CD14-positive monocyte (primary cell): Measurements from ENCODE around the gene RAB3GAP1. TPM values are rescaled to one million over a fixed set of nuclear protein-coding genes. Genes with fewer than 3 reads are reported as not detected.

Source experiments
- DNase-seq, 3 donors: peaks; one replicate each; pipeline ENCODE4 v3.0.0-alpha.2; 2011 to 2022
- H2AFZ ChIP-seq: 2 replicates; pipeline ENCODE4 v1.6.0; 2012; ENCODE audit warnings: mild to moderate bottlenecking, low read depth, low read length, inconsistent platforms; ENCODE audit not compliant: insufficient read depth, poor library complexity, severe bottlenecking
- H3K27ac ChIP-seq, 2 donors: 1 replicate in 1 of 2; 2 replicates in 1 of 2; pipeline ENCODE4 v1.5.1; 2012 to 2013; ENCODE audit warnings: low read length in 2 of 2, control low read depth in 1 of 2, inconsistent platforms in 1 of 2, low read depth in 1 of 2, mild to moderate bottlenecking in 1 of 2
- H3K27me3 ChIP-seq, 2 donors: one replicate each; pipeline versions ENCODE4 v1.6.0 to v1.6.1; 2011 to 2013; ENCODE audit warnings: low read length in 2 of 2; ENCODE audit not compliant: control insufficient read depth in 2 of 2, insufficient read depth in 2 of 2
- H3K36me3 ChIP-seq, 2 donors: replicated peaks in 1 of 2; 1 replicate in 1 of 2; 2 replicates in 1 of 2; pipeline versions ENCODE4 v1.5.1 to v1.6.1; 2012 to 2013; ENCODE audit warnings: low read length in 2 of 2, control low read depth in 1 of 2, inconsistent platforms in 1 of 2, mild to moderate bottlenecking in 1 of 2; ENCODE audit not compliant: insufficient read depth in 2 of 2, control insufficient read depth in 1 of 2
- H3K4me1 ChIP-seq, 2 donors: 1 replicate in 1 of 2; 2 replicates in 1 of 2; pipeline versions ENCODE4 v1.5.1 to v1.6.1; 2012 to 2013; ENCODE audit warnings: low read length in 2 of 2, control low read depth in 1 of 2, inconsistent platforms in 1 of 2, mild to moderate bottlenecking in 1 of 2, moderate library complexity in 1 of 2; ENCODE audit not compliant: insufficient read depth in 2 of 2, control insufficient read depth in 1 of 2
- H3K4me2 ChIP-seq: replicated peaks from 2 replicates; pipeline ENCODE3; 2012; ENCODE audit warnings: low read length, moderate library complexity, mild to moderate bottlenecking; ENCODE audit not compliant: poor library complexity, severe bottlenecking; ENCODE audit errors: extremely low read depth
- H3K4me3 ChIP-seq, 3 experiments: fragments of 200-600 bp in 1 of 3; sonication (generic) in 1 of 3; replicated peaks in 1 of 3; 1 replicate in 2 of 3; 2 replicates in 1 of 3; pipeline ENCODE4 v1.5.1; 2011 to 2013; ENCODE audit warnings: low read length in 3 of 3, mild to moderate bottlenecking in 3 of 3, control low read depth in 2 of 3, low read depth in 2 of 3, inconsistent platforms in 1 of 3, moderate library complexity in 1 of 3
- H3K79me2 ChIP-seq: 2 replicates; pipeline ENCODE4 v1.6.0; 2012; ENCODE audit warnings: mild to moderate bottlenecking, control low read depth, inconsistent platforms, low read length, moderate library complexity; ENCODE audit not compliant: insufficient read depth
- H3K9ac ChIP-seq: 2 replicates; pipeline ENCODE4 v1.6.0; 2017; ENCODE audit warnings: low read length, mild to moderate bottlenecking; ENCODE audit not compliant: insufficient read depth, poor library complexity, severe bottlenecking
- H3K9me3 ChIP-seq, 2 donors: replicated peaks in 1 of 2; 1 replicate in 1 of 2; 2 replicates in 1 of 2; pipeline versions ENCODE4 v1.5.1 to v1.6.1; 2012 to 2013; ENCODE audit warnings: low read length in 2 of 2, control low read depth in 1 of 2; ENCODE audit not compliant: control insufficient read depth in 1 of 2, insufficient read depth in 1 of 2
- H4K20me1 ChIP-seq: 2 replicates; pipeline ENCODE4 v1.6.0; 2012; ENCODE audit warnings: mild to moderate bottlenecking, low read length, control low read depth, moderate library complexity; ENCODE audit not compliant: insufficient read depth
- H3K27ac Mint-ChIP-seq, 7 donors: one replicate each; pipeline ENCODE4 v1.8.0; 2020; ENCODE audit warnings: mild to moderate bottlenecking in 7 of 7, mixed read lengths in 7 of 7, moderate library complexity in 6 of 7, inconsistent platforms in 2 of 7
- H3K27me3 Mint-ChIP-seq, 3 donors: one replicate each; pipeline ENCODE4 v1.8.0; 2021 to 2022; ENCODE audit warnings: low read depth in 3 of 3, mild to moderate bottlenecking in 3 of 3, mixed read lengths in 3 of 3, moderate library complexity in 3 of 3, inconsistent platforms in 1 of 3
- H3K36me3 Mint-ChIP-seq, 2 donors: one replicate each; pipeline ENCODE4 v1.8.0; 2020; ENCODE audit warnings: mixed read lengths in 2 of 2, inconsistent platforms in 1 of 2, mild to moderate bottlenecking in 1 of 2
- H3K4me1 Mint-ChIP-seq: one replicate; pipeline ENCODE4 v1.8.0; 2020; ENCODE audit warnings: mild to moderate bottlenecking, mixed read lengths
- H3K4me3 Mint-ChIP-seq, 2 donors: one replicate each; pipeline ENCODE4 v1.8.0; 2020; ENCODE audit warnings: mild to moderate bottlenecking in 2 of 2, mixed read lengths in 2 of 2, moderate library complexity in 1 of 2
- H3K9me3 Mint-ChIP-seq, 7 donors: one replicate each; pipeline ENCODE4 v1.8.0; 2020 to 2022; ENCODE audit warnings: mixed read lengths in 7 of 7, mild to moderate bottlenecking in 6 of 7, moderate library complexity in 6 of 7, inconsistent platforms in 2 of 7
- WGBS: methylation state at CpG from one replicate; pipeline ENCODE4 v1.1.5; 2013; ENCODE audit warnings: missing lambda C conversion rate; ENCODE audit not compliant: insufficient coverage; 5-methylcytosine and 5-hydroxymethylcytosine counted together
- intact Hi-C, 2 donors: fragments of 100-400 bp; cut with micrococcal nuclease; formaldehyde crosslinking; loops; one replicate each; pipeline versions ENCODE4 v1.15.0 to v1.15.1; 2023
- polyA plus RNA-seq, 3 donors: library from polyadenylated mRNA; depleted of rRNA in 1 of 3; unstranded in 2 of 3; stranded (reverse) in 1 of 3; fragments of 300-500 nt in 2 of 3; fragments of >200 nt in 1 of 3; fragmentation: Illumina TruSeq in 2 of 3; gene quantifications; 1 replicate in 2 of 3; 2 replicates in 1 of 3; pipeline ENCODE4 v1.2.3, GENCODE V29; 2012 to 2021
- TF ChIP-seq, protein P1 (sequence below): fragments of 200-600 bp; IDR thresholded peaks from one replicate; pipeline ENCODE4 v1.8.0; 2022; ENCODE audit warnings: antibody characterized with exemption, mild to moderate bottlenecking

Gene RAB3GAP1
- polyA plus RNA-seq, 3 donors, result 8.0 to 17.4 (median 11.3) TPM

DNA sequence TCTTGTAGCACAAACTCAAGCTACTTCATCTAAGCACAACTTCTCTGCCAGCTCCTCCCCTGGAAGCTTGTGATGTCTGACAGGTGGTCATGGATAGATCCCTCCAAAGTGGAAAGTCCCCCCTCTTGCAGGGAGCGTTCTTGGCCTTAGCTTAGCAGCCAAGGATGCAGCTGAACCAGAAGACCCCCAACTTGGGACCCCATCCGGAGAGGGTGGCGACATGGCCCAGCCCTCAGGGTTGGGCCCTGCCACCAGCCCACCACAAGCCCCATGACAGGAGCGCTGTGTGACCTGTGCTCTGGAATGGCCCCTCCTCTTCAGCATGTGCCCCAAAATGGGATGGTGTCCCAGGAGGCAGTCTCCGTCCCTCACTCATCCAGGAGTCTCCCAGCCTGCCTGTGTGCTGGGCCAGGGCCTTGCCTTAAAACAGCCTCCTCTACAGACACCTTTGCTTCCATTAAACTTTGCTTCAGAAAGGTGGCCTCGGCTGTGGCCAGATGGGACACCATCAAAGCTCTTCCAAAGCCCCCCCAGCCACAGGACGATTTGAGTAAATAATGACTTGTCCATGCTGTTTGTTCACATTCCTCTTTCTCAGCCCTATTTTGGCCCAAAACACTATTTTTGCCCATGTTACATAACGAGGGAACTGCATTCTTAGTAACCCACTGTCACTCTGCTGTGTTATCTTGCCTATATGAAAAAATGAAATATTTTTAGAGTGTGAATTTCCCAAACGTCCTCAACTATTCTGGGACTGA, 122.1 kb downstream of the RAB3GAP1 start:
- TF ChIP-seq, protein P1, sequence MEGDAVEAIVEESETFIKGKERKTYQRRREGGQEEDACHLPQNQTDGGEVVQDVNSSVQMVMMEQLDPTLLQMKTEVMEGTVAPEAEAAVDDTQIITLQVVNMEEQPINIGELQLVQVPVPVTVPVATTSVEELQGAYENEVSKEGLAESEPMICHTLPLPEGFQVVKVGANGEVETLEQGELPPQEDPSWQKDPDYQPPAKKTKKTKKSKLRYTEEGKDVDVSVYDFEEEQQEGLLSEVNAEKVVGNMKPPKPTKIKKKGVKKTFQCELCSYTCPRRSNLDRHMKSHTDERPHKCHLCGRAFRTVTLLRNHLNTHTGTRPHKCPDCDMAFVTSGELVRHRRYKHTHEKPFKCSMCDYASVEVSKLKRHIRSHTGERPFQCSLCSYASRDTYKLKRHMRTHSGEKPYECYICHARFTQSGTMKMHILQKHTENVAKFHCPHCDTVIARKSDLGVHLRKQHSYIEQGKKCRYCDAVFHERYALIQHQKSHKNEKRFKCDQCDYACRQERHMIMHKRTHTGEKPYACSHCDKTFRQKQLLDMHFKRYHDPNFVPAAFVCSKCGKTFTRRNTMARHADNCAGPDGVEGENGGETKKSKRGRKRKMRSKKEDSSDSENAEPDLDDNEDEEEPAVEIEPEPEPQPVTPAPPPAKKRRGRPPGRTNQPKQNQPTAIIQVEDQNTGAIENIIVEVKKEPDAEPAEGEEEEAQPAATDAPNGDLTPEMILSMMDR, result no peak
- no peaks in the 10 kb centered on the region for H3K4me1 Mint-ChIP-seq
- Histone ChIP-seq H3K27me3 (no peaks in the 10 kb centered on the region), H3K4me2 (no peak overlapping the region), H3K4me3 (no peak overlapping the region), H4K20me1 (no peaks in the 10 kb centered on the region), H3K36me3 (peaks cover 43 to 81% of the 10 kb centered on the region in 2 donors), H3K27ac (no peak overlapping the region), H2AFZ (no peak overlapping the region), H3K9me3 (peaks cover 0 to 16% of the 10 kb centered on the region in 2 donors), H3K79me2 (no peaks in the 10 kb centered on the region), H3K9ac (no peak overlapping the region), H3K4me1 (no peaks in the 10 kb centered on the region)
- peaks cover 58 to 80% of the 10 kb centered on the region in 2 donors for H3K36me3 Mint-ChIP-seq
- H3K9me3 Mint-ChIP-seq, result peaks cover 11 to 28% (median 17%) of the 10 kb centered on the region in 7 donors
- intact Hi-C loops, result no loop called here
- DNase-seq, result no peak
- WGBS, result 94% methylated on average over 6 of the region's 9 CpGs
- no peak overlapping the region for H3K4me3 Mint-ChIP-seq
- H3K27ac Mint-ChIP-seq, result peak overlapping the region in 2 of 7 donors; percentile 26 to 61
- no peaks in the 10 kb centered on the region for H3K27me3 Mint-ChIP-seq

DNA sequence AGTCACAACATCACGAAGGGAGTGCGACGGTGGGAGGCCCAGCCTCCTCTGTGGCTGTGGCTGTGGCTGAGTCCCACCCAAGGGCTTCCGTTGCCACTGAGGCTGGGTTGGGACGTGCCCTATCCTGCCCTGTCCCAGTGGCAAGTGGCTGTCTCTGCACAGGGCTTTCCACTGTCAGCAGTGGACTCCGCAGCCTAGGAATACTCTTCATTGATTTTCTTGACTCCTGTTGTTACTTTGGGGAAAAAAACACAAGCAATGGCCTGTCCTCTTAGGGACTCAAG, 122.7 kb downstream of the RAB3GAP1 start:
- peaks cover 0 to 16% of the 10 kb centered on the region in 2 donors for H3K9me3 ChIP-seq
- H4K20me1 ChIP-seq, result no peaks in the 10 kb centered on the region
- H3K4me3 ChIP-seq, result no peak overlapping the region
- no peak overlapping the region for H3K9ac ChIP-seq
- intact Hi-C loops, result no loop called here
- no peaks in the 10 kb centered on the region for H3K4me1 ChIP-seq
- no peak overlapping the region for H2AFZ ChIP-seq
- Mint-ChIP-seq H3K36me3 (peaks cover 54 to 77% of the 10 kb centered on the region in 2 donors), H3K27ac (no peak overlapping the region), H3K9me3 (peaks cover 11 to 28% (median 17%) of the 10 kb centered on the region in 7 donors), H3K4me1 (no peaks in the 10 kb centered on the region), H3K4me3 (no peak overlapping the region), H3K27me3 (no peaks in the 10 kb centered on the region)
- no peak for DNase-seq
- H3K36me3 ChIP-seq, result peaks cover 38 to 76% of the 10 kb centered on the region in 2 donors
- no peak overlapping the region for H3K4me2 ChIP-seq
- 100% methylated on average over 5 of the region's 6 CpGs for WGBS
- H3K27me3 ChIP-seq, result no peaks in the 10 kb centered on the region
- TF ChIP-seq, protein P1, result no peak
- H3K27ac ChIP-seq, result no peak overlapping the region
- H3K79me2 ChIP-seq, result no peaks in the 10 kb centered on the region
